ENCODE results near the gene PLAAT4. TPM values are rescaled to one million over a fixed set of nuclear protein-coding genes. Genes with fewer than 3 reads are reported as not detected.

The PLAAT4 gene
- total and polyA plus RNA-seq, 2 donors (not counting 3 experiments of a cell fraction or from before 2014, with no cell fraction given), result 0.95 to 1.7 TPM

DNA sequence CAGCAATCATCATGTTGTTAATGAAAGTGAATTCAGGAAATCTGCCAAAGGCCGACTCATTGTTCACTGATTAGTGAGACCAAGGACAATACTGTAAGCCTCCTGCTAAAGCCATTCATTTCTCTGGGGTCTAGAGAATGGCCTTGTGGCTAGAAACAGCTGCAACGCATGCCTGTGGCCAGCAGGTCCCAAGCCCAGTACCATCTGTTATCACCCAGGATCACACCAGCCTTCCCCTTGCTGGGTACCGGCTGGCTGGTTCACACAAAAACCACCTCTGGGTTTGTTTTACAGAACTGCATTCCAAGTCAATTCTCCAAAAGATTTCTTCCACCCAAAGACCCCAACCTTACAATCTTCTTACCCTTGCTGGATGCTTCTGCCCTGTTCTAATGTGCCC is 46.7 kb upstream of the PLAAT4 start:
- no TSS peak for BruUV-seq (replicated peaks)
- H3K27ac ChIP-seq (ENCODE audit: insufficient read depth, low read depth, low read length), result no peak overlapping the region
- no peak overlapping the region for H2AFZ ChIP-seq (ENCODE audit: low read depth, low read length)
- peaks cover 39 to 58% of the 10 kb centered on the region in 2 experiments for H3K27me3 ChIP-seq (ENCODE audit: control insufficient read depth in 2 of 2, insufficient read depth in 2 of 2, low read length in 2 of 2)
- POLR2A ChIA-PET, result no interaction called here
- no peaks in the 10 kb centered on the region for H3K9me1 ChIP-seq (replicated peaks; ENCODE audit: control insufficient read depth, extremely low read depth, insufficient read depth, low read length)
- no peak for TF ChIP-seq FOS (IDR thresholded peaks at IDR 0.05; ENCODE audit: borderline replicate concordance, insufficient read depth, low read length)
- H4K20me1 ChIP-seq (replicated peaks; ENCODE audit: control insufficient read depth, extremely low read depth, insufficient read depth, low read length), result no peaks in the 10 kb centered on the region
- H3K9ac ChIP-seq (replicated peaks; ENCODE audit: extremely low read depth, insufficient read depth, low read length), result no peak overlapping the region
- H3K4me3 ChIP-seq (replicated peaks in 1 of 3; ENCODE audit: insufficient read depth in 1 of 3, low read depth in 1 of 3, low read length in 3 of 3), result no peak overlapping the region
- H3K79me2 ChIP-seq (ENCODE audit: control insufficient read depth, insufficient read depth, low read length), result no peaks in the 10 kb centered on the region
- H3K9me3 ChIP-seq (replicated peaks; ENCODE audit: control insufficient read depth, insufficient read depth, low read length), result no peaks in the 10 kb centered on the region
- CTCF ChIA-PET, result interaction anchor here (0.7 to 4.1 kb wide), 3 partner anchors 10 to 146 kb away, joined by 3 to 18 read pairs (median 5); partner anchors contain the start of gene LGALS12
- FAIRE-seq, result peak; percentile 62
- dilution Hi-C loops (cut with MboI; ENCODE audit: extremely low pct_ligation_motif_present, low sequenced_read_pairs) (no loop called here), intact Hi-C loops (cut with micrococcal nuclease) (no loop called here)
- H3K36me3 ChIP-seq (ENCODE audit: control insufficient read depth in 2 of 2, extremely low read depth in 1 of 2, insufficient read depth in 2 of 2, low read length in 2 of 2), result no peaks in the 10 kb centered on the region
- peaks cover 3% of the 10 kb centered on the region for H3K4me1 ChIP-seq (ENCODE audit: control insufficient read depth, extremely low read depth, insufficient read depth, low read length)
- no peak overlapping the region for H3K4me2 ChIP-seq (ENCODE audit: insufficient read depth, low read length)
- no peak for DNase-seq (ENCODE audit: low read depth, low spot score)

GRCh38 chr11:63490551-63491239 is 45.9 kb upstream of the PLAAT4 start, which contains the start of gene PLAAT5:
TSS of gene PLAAT5 (minus strand) at chr11:63491167. CDS start at chr11:63491034, 133 bp downstream.
- no peak for FAIRE-seq
- no peaks in the 10 kb centered on the region for H3K9me3 ChIP-seq (replicated peaks; ENCODE audit: control insufficient read depth, insufficient read depth, low read length)
- H3K4me1 ChIP-seq (ENCODE audit: control insufficient read depth, extremely low read depth, insufficient read depth, low read length), result peaks cover 3% of the 10 kb centered on the region
- peak within 1 kb of the TSS; percentile 12 to 29 (median 23) for H3K4me3 ChIP-seq (replicated peaks in 1 of 3; ENCODE audit: insufficient read depth in 1 of 3, low read depth in 1 of 3, low read length in 3 of 3)
- no peaks in the 10 kb centered on the region for H4K20me1 ChIP-seq (replicated peaks; ENCODE audit: control insufficient read depth, extremely low read depth, insufficient read depth, low read length)
- no peak within 1 kb of the TSS for H3K27ac ChIP-seq (ENCODE audit: insufficient read depth, low read depth, low read length)
- POLR2A ChIA-PET, result no interaction called here
- H3K36me3 ChIP-seq (ENCODE audit: control insufficient read depth in 2 of 2, extremely low read depth in 1 of 2, insufficient read depth in 2 of 2, low read length in 2 of 2), result no peaks in the 10 kb centered on the region
- CTCF ChIA-PET, result interaction anchor here (0.7 to 4.1 kb wide), 4 partner anchors 8 to 145 kb away, joined by 3 to 18 read pairs (median 4); partner anchors contain the start of gene LGALS12
- no peaks in the 10 kb centered on the region for H3K9me1 ChIP-seq (replicated peaks; ENCODE audit: control insufficient read depth, extremely low read depth, insufficient read depth, low read length)
- no TSS peak for BruUV-seq (replicated peaks)
- dilution Hi-C loops (cut with MboI; ENCODE audit: extremely low pct_ligation_motif_present, low sequenced_read_pairs), result no loop called here
- TF ChIP-seq EZH2 (IDR thresholded peaks at IDR 0.05; ENCODE audit: borderline replicate concordance, low read depth, low read length, severe bottlenecking), result peak; percentile 79
- no peak for TF ChIP-seq JUN (IDR thresholded peaks at IDR 0.05; ENCODE audit: borderline replicate concordance, insufficient read depth, insufficient read length, low read depth)
- no peaks in the 10 kb centered on the region for H3K79me2 ChIP-seq (ENCODE audit: control insufficient read depth, insufficient read depth, low read length)
- peak within 1 kb of the TSS; percentile 31 for H3K4me2 ChIP-seq (ENCODE audit: insufficient read depth, low read length)
- peaks cover 40 to 55% of the 10 kb centered on the region in 2 experiments for H3K27me3 ChIP-seq (ENCODE audit: control insufficient read depth in 2 of 2, insufficient read depth in 2 of 2, low read length in 2 of 2)
- intact Hi-C loops (cut with micrococcal nuclease), result no loop called here
- H2AFZ ChIP-seq (ENCODE audit: low read depth, low read length), result no peak within 1 kb of the TSS
- H3K9ac ChIP-seq (replicated peaks; ENCODE audit: extremely low read depth, insufficient read depth, low read length), result no peak within 1 kb of the TSS
- DNase-seq (ENCODE audit: low read depth, low spot score), result no peak
